Stimulated activated CD4-positive, alpha-beta T cell treated with anti-CD3 and anti-CD28 coated beads, Interleukin-1b, Interleukin-23, amount 100 ng/mL, for 48 hours (primary cell): ENCODE results near the gene RALGPS1.

Experiments
- DNase-seq: peaks from one replicate; pipeline ENCODE4 v3.0.0-alpha.2; 2020

Gene RALGPS1

DNA sequence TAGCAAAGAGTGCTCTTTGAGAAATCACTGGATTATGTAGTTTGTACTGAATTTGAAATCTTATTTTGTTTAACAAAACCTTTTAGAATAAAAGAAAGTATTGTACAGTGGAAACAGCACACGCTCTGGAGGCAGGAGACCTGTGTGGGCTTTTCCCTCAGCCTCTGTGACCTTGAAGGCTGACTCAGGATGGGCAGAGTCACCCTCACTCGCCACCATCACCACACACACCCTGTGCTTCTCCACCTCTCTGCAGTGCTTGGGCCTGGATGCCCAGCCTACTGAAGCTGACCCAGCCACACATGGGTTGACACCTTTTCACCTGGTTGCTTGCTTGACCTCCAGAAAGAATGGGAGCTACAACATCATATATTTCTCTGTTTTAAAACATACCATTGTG, 188.2 kb downstream of the RALGPS1 start:
- no peak for DNase-seq

DNA sequence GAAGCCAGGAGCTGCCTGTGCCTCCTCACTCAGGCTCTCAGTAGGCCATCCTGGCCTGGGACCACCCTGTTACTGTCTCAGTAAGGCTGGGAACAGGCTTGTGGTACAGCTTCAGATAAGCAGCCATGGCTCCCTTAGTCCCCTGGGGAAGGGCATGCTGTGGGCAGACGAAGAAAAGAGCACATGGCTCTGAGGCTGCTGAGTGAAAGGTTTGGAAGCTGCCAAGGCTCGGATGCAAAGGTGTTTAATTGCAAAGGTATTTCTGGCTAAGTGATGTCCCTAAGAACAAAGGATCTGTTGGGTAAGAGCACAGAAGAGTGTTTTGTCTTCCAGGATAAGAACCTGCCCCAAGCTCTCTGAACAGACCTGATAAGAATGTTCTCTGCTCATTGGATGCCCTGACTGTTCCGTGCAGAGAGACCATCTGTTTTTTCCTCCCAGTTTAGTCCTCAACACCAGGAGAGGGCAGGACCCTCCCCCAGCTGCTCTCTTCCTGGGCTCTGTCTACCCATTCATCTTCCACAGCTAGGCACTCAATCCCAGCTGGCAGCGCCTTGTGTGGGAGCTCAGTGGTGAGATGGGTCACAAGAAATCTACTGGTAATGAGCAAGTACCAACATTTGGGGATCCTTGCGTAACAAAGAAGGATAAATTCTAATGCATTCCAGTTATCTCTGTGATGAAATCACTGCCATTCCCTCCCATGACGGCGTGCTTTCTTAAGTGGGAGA, 190.2 kb downstream of the RALGPS1 start:
- no peak for DNase-seq

GRCh38 chr9:127105805-127106465, 191.4 kb downstream of the RALGPS1 start:
- DNase-seq: no peak

DNA sequence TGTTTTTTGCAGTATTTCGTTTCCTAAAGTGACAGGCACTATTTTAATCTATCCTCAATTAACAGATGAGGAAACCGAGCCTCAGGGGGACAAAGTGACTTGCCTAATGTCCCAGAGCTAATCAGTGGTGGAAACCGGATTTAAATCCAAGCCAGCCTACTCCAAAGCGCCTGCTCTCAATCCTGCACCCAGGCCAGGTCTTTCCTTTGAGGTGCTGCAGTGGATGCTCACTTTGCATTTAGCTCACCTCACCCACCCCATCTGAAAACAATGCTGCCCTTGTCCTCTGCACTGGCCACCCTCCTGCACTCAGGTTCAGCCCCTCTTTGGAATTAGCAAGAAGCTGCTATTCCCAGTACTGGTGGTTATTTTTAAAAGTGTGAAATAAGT, 191.9 kb downstream of the RALGPS1 start:
- DNase-seq: no peak

DNA sequence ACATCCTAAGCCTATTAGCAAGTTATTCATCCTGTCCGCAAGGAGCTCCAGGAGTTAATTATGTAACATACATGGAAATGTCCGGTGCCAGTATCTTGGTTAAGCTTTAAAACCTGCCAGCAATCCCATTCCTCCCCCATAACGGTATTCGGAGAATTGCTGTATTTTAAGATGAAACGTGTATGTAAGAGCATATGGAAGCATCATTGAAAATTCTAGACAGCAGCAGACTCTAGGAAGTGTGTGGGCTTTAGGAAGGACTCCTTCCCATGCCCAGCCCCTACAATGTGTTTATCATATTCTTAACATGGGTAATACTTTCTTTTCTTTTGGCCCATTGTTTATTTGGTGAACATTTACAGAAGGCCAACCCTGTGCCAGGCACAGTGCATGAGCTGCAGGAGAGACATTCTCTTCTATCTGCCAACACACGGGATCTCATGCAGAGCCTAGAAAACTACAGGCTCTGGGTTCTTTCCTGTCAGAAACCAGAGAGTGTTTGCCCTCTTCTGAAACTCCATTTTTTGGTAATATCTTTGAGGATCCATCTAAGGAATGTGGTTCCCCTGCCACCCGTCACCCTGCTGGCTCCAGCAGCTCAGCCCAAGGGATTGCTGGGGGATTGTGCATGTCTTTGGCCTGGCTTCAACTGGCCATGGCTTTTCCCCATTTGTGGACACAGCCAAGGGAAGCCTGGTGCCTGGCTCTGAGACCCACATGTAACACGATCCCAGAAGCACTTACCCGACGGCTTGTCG, 192.8 kb downstream of the RALGPS1 start:
- no peak for DNase-seq

GRCh38 chr9:127107929-127108876, 193.6 kb downstream of the RALGPS1 start:
- no peak for DNase-seq

DNA sequence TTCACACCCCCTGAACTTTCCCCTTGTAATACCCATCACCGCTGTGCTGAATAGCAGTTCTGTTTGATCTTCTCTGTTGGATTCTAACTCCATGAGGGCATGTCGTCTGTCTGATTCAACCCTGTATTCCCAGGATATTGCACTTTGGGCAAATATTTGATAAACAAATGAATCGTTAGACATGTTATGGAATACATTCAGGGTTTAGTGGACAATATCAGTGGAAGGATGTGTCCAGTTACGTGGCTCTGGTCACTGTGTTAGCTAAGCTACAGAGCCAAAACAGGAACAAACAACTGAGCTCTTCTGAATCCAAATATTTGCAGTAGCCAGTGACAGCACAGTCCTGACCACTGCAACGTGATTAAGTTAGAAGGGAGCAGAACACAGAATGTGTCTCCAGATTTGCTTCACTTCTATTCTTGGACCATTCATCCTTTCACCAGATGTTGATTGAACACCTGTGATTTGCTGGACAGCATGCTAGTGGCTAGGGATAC, 194.7 kb downstream of the RALGPS1 start:
- no peak for DNase-seq

DNA sequence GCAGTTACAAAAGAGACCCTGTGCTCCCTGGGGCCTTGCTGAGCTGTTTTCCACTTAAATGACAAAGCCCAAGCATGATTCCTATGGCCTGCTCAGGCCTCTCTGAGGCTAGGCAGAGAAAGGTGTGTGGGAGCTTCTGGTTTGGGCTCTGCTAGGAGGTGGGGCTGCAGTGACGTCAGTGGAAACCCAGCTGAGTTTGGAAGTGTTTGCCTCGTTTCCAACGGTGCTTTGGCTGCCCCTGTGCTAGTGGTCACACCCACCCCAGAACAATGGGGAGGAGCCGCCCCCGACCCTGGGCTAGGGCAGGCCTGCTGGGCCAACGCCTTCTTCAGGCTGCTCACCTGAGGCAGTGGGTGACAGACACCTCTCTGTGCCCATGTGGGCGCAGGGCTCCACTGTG, 197.5 kb downstream of the RALGPS1 start:
- DNase-seq: no peak

DNA sequence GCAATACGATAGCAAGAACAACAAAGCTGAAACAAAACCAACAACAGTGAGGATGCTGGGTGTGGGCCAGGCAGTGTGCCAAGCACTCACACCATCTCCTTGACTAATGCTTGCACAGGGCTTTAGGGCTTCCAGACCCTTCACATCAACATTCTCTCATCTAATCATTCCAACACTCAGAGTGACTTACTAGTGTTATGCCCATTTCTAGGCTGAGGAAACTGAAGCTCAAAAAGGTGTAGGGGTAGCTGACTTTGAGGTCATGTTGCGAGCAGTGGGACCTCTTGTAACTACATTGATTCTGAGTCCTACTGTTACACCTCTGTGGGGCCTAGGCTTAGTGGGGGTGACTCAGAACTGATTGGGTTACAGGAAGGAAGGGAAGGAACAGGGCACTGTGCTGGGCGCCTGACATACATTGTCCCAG, 198.2 kb downstream of the RALGPS1 start:
- no peak for DNase-seq

DNA sequence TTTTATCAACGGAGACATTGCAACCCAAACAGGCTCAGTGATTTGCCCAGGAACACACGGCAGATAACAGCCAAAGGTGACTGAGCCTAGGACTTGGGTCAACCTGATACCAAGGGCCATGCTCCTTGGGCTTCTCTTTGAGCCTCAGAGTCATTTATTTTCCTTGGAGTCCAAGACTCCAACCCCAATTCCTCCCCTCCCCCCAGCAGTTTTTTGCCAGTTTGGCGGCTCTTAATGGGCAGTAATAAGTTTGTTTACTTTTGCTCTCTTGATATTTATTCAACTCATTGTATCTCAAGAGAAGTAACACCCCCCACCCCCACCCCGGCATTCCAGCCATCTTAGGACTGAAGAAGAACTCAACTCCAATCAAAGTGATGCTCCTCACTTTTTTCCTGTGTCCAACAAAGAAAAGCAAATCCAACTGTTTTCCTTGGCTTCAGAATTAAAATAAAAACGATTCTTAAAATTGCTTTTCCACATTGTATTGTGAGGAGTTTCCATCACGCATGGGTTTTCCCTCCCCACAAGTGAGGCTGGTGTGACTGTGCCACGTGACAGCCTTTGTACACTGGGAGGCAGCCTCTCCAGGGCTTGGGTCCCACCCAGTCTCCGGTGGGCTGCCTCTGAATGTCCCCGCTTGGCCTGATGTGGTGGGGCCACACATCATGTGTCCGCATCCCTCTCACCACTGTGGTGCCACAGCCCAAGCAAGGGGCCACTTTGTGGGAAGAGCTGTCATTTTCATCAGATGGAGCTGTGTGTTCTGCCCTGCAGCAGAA, 198.8 kb downstream of the RALGPS1 start:
- DNase-seq: no peak

GRCh38 chr9:127114606-127115005, 200.0 kb downstream of the RALGPS1 start:
- DNase-seq: no peak

- no peak for DNase-seq
Measured at GRCh38 chr9:127116088-127116726, 201.6 kb downstream of the RALGPS1 start.

DNA sequence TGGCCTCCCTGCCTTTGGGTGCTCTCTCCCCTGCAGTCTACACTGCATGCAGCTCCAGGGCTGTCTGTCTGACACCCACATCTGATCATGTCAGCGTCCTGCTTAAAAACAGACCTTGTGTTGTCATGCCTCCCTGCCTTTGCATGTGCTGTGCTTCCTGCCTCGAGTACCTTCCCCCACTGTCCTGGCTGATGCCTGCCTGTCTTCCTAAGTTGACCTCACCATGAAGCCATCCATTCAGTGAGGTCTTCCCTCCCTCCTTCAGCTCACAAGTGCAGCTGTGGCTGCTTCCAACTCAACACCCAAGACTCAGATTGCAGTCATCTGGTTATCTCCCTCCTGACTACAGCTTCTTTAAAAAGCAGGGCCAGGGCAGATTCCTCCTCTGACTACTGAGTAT, 202.4 kb downstream of the RALGPS1 start:
- DNase-seq: no peak

DNA sequence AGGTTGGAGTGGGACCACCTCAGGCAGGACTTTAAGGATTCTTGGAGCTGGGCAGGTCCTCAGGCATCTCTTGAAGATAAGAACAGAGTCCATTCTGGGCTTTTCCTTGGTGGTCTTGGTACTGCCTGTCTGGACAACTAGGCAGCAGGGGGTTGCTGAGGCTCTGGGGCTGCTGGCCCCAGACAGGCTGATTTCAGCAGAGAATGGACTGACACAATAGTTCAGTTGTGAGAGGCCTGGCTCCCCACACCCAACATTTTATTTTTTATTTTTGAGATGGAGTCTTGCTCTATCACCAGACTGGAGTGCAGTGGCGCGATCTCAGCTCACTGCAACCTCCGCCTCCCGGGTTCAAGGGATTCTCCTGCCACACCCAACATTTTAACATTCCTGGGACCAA, 203.2 kb downstream of the RALGPS1 start:
- no peak for DNase-seq

- no peak for DNase-seq
Measured at GRCh38 chr9:127118597-127119319, 204.2 kb downstream of the RALGPS1 start.

DNA sequence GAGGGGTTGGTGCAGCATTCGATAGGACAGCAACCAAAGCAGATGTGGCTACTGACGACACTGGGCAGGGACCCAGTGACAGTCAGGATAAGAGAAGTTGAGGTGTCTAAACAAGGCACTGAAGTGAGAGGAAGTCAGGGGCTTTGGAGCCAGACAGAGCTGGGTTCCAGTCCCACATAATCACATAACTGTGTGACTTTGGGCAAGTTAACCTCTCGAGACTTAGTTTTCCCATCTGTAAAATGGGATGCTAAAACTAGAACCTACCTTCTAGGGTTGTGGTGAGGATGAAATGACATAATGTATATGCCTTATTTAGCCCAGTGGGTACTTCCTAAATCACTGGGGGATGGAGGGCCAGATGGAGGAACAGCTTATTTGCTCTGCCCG, 204.7 kb downstream of the RALGPS1 start:
- DNase-seq: no peak

DNA sequence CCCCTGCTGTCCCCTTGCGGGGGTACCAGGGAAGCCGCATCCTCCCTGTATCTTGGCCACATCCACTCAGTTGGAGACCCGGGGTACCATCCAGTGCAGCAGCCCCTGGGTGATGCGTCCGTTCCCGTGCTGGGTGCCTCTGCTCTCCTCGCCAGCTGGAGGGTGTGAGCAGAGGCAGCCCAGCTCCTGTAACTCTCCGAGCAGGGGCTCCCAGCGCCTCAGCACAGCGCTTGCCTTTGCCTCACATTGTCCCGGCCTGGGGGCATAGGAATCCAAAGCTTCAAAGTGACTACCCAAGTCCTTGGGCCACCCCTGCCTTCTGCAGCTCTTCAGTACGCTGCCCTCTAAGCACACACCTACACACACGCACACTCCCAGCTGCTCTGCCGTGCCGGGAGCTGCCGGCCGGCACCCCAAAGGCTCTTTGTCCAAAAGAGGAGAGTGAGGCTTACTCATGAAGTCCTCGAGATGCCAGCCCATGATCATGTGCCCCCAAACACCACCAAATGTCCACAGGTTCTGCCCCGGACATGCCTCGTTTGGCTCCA, 207.1 kb downstream of the RALGPS1 start:
- no peak for DNase-seq

- peak; percentile 32 for DNase-seq
Measured at GRCh38 chr9:127122176-127123063, 207.8 kb downstream of the RALGPS1 start, which contains the start of gene ANGPTL2. Gene ANGPTL2 (minus strand): TSS chr9:127122635. CDS start chr9:127108731, 13,904 bp downstream.
